Liver (tissue), 9 donors: ENCODE results near the gene MACROD1. TPM values are rescaled to one million over a fixed set of nuclear protein-coding genes. Genes with fewer than 3 reads are reported as not detected.

Experiments used
- DNase-seq: peaks from one replicate; pipeline ENCODE4 v3.0.0-alpha.2; 2017; ENCODE audit warnings: low spot score
- H3K27ac ChIP-seq, 2 donors: one replicate each; pipeline ENCODE4 v1.7.0; 2013; ENCODE audit warnings: inconsistent platforms in 2 of 2, low read length in 2 of 2, control low read depth in 1 of 2, low read depth in 1 of 2, mild to moderate bottlenecking in 1 of 2
- H3K27me3 ChIP-seq, 4 donors: one replicate each; pipeline versions ENCODE4 v1.6.1 to v1.7.0; 2013; ENCODE audit warnings: low read length in 3 of 4, inconsistent platforms in 1 of 4, mild to moderate bottlenecking in 1 of 4, moderate library complexity in 1 of 4; ENCODE audit not compliant: control insufficient read depth in 4 of 4, insufficient read depth in 4 of 4
- H3K36me3 ChIP-seq, 4 donors: one replicate each; pipeline versions ENCODE4 v1.6.1 to v1.7.0; 2013; ENCODE audit warnings: low read length in 3 of 4, mild to moderate bottlenecking in 3 of 4, low read depth in 1 of 4, moderate library complexity in 1 of 4; ENCODE audit not compliant: control insufficient read depth in 4 of 4, insufficient read depth in 3 of 4
- H3K4me1 ChIP-seq, 4 donors: one replicate each; pipeline versions ENCODE4 v1.6.1 to v1.7.0; 2013; ENCODE audit warnings: low read length in 3 of 4, mild to moderate bottlenecking in 3 of 4, moderate library complexity in 1 of 4; ENCODE audit not compliant: control insufficient read depth in 4 of 4, insufficient read depth in 4 of 4
- H3K4me3 ChIP-seq, 3 donors: one replicate each; pipeline versions ENCODE4 v1.6.1 to v1.7.0; 2013; ENCODE audit warnings: low read length in 3 of 3, control low read depth in 1 of 3, low read depth in 1 of 3, mild to moderate bottlenecking in 1 of 3
- H3K9ac ChIP-seq, 2 donors: one replicate each; pipeline ENCODE4 v1.7.0; 2013; ENCODE audit warnings: low read length in 2 of 2, mild to moderate bottlenecking in 2 of 2, moderate library complexity in 2 of 2, control low read depth in 1 of 2, low read depth in 1 of 2
- H3K9me3 ChIP-seq, 4 donors: one replicate each; pipeline versions ENCODE4 v1.6.1 to v1.7.0; 2013; ENCODE audit warnings: low read length in 3 of 4; ENCODE audit not compliant: control insufficient read depth in 4 of 4
- ATF3 ChIP-seq: IDR thresholded peaks from 2 replicates; pipeline ENCODE4 v1.6.1; 2016; ENCODE audit warnings: antibody characterized with exemption
- CTCF ChIP-seq: fragments of 150-350 bp; IDR thresholded peaks from 2 replicates; pipeline ENCODE4 v1.5.1; 2017; ENCODE audit warnings: improper control_type of control experiment, low read depth, low read length; ENCODE audit not compliant: missing input control
- EGR1 ChIP-seq, 2 donors: IDR thresholded peaks; 2 replicates each; pipeline ENCODE4 v1.6.1; 2016 to 2018; ENCODE audit warnings: antibody characterized with exemption in 2 of 2, low read depth in 2 of 2
- FOXA1 ChIP-seq: IDR thresholded peaks from 2 replicates; pipeline ENCODE4 v1.6.1; 2016; ENCODE audit warnings: antibody characterized with exemption
- FOXA2 ChIP-seq: IDR thresholded peaks from 2 replicates; pipeline ENCODE4 v1.6.1; 2016; ENCODE audit warnings: antibody characterized with exemption
- GABPA ChIP-seq, 2 donors: IDR thresholded peaks in 1 of 2; conservative IDR thresholded peaks in 1 of 2; 2 replicates each; pipeline ENCODE4 v1.6.1; 2016; ENCODE audit warnings: antibody characterized with exemption in 2 of 2, mild to moderate bottlenecking in 1 of 2, moderate library complexity in 1 of 2
- HNF4A ChIP-seq, 2 donors: conservative IDR thresholded peaks; 2 replicates each; pipeline ENCODE4 v1.6.1; 2016; ENCODE audit warnings: antibody characterized with exemption in 2 of 2, mild to moderate bottlenecking in 2 of 2
- HNF4G ChIP-seq: IDR thresholded peaks from 2 replicates; pipeline ENCODE4 v1.6.1; 2016; ENCODE audit warnings: antibody characterized with exemption
- JUND ChIP-seq, 2 donors: IDR thresholded peaks; 2 replicates each; pipeline ENCODE4 v1.6.1; 2016; ENCODE audit warnings: antibody characterized with exemption in 2 of 2
- MAX ChIP-seq: IDR thresholded peaks from 2 replicates; pipeline ENCODE4 v1.6.1; 2016; ENCODE audit warnings: antibody characterized with exemption
- RAD21 ChIP-seq, 2 donors: IDR thresholded peaks; 2 replicates each; pipeline ENCODE4 v1.6.1; 2016; ENCODE audit warnings: antibody characterized with exemption in 2 of 2, mild to moderate bottlenecking in 2 of 2
- REST ChIP-seq: IDR thresholded peaks from 2 replicates; pipeline ENCODE4 v1.6.1; 2016; ENCODE audit warnings: antibody characterized with exemption, mild to moderate bottlenecking
- RXRA ChIP-seq, 2 donors: IDR thresholded peaks; 2 replicates each; pipeline ENCODE4 v1.6.1; 2017 to 2018; ENCODE audit warnings: antibody characterized with exemption in 2 of 2, mild to moderate bottlenecking in 1 of 2
- SP1 ChIP-seq: IDR thresholded peaks from 2 replicates; pipeline ENCODE4 v1.6.1; 2018; ENCODE audit warnings: antibody characterized with exemption, mild to moderate bottlenecking
- TAF1 ChIP-seq: conservative IDR thresholded peaks from 2 replicates; pipeline ENCODE4 v1.6.1; 2016; ENCODE audit warnings: antibody characterized with exemption, mild to moderate bottlenecking
- YY1 ChIP-seq: IDR thresholded peaks from 2 replicates; pipeline ENCODE4 v1.6.1; 2016; ENCODE audit warnings: antibody characterized with exemption, mild to moderate bottlenecking
- ZBTB33 ChIP-seq: IDR thresholded peaks from 2 replicates; pipeline ENCODE4 v1.6.1; 2016; ENCODE audit warnings: antibody characterized with exemption
- WGBS: extraction: QIAGEN DNeasy Blood & Tissue Kit; methylation state at CpG from one replicate; pipeline ENCODE4 v1.1.7; 2013; 5-methylcytosine and 5-hydroxymethylcytosine counted together
- polyA plus RNA-seq, 2 donors: library from polyadenylated mRNA; stranded (reverse) in 1 of 2; unstranded in 1 of 2; fragments of 200-250 nt in 1 of 2; fragments of >200 nt in 1 of 2; fragmentation: Nextera tagmentation in 1 of 2; extraction: Ambion mirVana in 1 of 2; gene quantifications; one replicate each; pipeline versions ENCODE4 v1.2.1 to v1.2.3, GENCODE V29; 2013 to 2015
- total RNA-seq, 2 donors: library from RNA; depleted of rRNA; stranded (reverse); fragments of >200 nt; gene quantifications; one replicate each; pipeline ENCODE4 v1.2.3, GENCODE V29; 2014
- donor health status: healthy.
- donor health status: healthy.
- donor health status: healthy.
- donor health status: healthy.
- donor health status: healthy.

MACROD1 gene
- total and polyA plus RNA-seq, 4 donors = 8.9 to 25.9 (median 13.1) TPM

GRCh38 chr11:64092761-64093136 is 73.2 kb downstream of the MACROD1 start:
- no peaks in the 10 kb centered on the region for H3K27me3 ChIP-seq
- H3K4me1 ChIP-seq = peaks cover 6 to 33% (median 23%) of the 10 kb centered on the region in 4 donors
- H3K27ac ChIP-seq = no peak overlapping the region
- no peaks in the 10 kb centered on the region for H3K36me3 ChIP-seq
- DNase-seq = no peak
- H3K4me3 ChIP-seq = no peak overlapping the region
- 51% methylated on average over 8 of the region's 8 CpGs for WGBS
- no peaks in the 10 kb centered on the region for H3K9me3 ChIP-seq
- no peak for TF ChIP-seq SP1
- peak in 1 of 2 donors; percentile 20 for TF ChIP-seq RXRA (IDR thresholded peaks at IDR 0.05)
- no peak for TF ChIP-seq JUND (IDR thresholded peaks at IDR 0.05)
- TF ChIP-seq YY1 = no peak
- peak in 1 of 2 donors; percentile 13 for TF ChIP-seq HNF4A (conservative IDR thresholded peaks at IDR 0.05)
- no peak overlapping the region for H3K9ac ChIP-seq

- 89% methylated on average over 15 of the region's 15 CpGs for WGBS
- Histone ChIP-seq H3K9ac (no peak overlapping the region), H3K27ac (no peak overlapping the region), H3K36me3 (no peaks in the 10 kb centered on the region), H3K9me3 (no peaks in the 10 kb centered on the region), H3K4me1 (peaks cover 6 to 33% (median 23%) of the 10 kb centered on the region in 4 donors), H3K27me3 (no peaks in the 10 kb centered on the region), H3K4me3 (no peak overlapping the region)
- DNase-seq = no peak
- TF ChIP-seq HNF4A (conservative IDR thresholded peaks at IDR 0.05) (no peak), FOXA2 (no peak), TAF1 (no peak), EGR1 (IDR thresholded peaks at IDR 0.05; ENCODE audit: low read depth in 2 of 2) (no peak), JUND (IDR thresholded peaks at IDR 0.05) (no peak), HNF4G (no peak), REST (no peak), RAD21 (IDR thresholded peaks at IDR 0.05) (no peak), MAX (no peak), FOXA1 (no peak), ZBTB33 (no peak), ATF3 (no peak), CTCF (no peak), RXRA (IDR thresholded peaks at IDR 0.05) (no peak), YY1 (no peak), GABPA (IDR thresholded peaks at IDR 0.05 in 1 of 2, conservative IDR thresholded peaks at IDR 0.05 in 1 of 2) (no peak)
Observed at GRCh38 chr11:64092111-64092760, 73.7 kb downstream of the MACROD1 start.
